GM19025 (cell line): ENCODE data around the gene TDRD6.
"Not testable (repeated sequence)": the region's sequence is repeated elsewhere in the genome, so short reads cannot be mapped to it uniquely, and the experiment has no call there.

Experiments
- ATAC-seq: cut with Tn5 transposase; IDR thresholded peaks from one replicate; pipeline ENCODE4 v1.9.1; 2021; ENCODE audit warnings: mild to moderate bottlenecking, low read depth, moderate library complexity; ENCODE audit not compliant: unreplicated experiment

Gene TDRD6

DNA sequence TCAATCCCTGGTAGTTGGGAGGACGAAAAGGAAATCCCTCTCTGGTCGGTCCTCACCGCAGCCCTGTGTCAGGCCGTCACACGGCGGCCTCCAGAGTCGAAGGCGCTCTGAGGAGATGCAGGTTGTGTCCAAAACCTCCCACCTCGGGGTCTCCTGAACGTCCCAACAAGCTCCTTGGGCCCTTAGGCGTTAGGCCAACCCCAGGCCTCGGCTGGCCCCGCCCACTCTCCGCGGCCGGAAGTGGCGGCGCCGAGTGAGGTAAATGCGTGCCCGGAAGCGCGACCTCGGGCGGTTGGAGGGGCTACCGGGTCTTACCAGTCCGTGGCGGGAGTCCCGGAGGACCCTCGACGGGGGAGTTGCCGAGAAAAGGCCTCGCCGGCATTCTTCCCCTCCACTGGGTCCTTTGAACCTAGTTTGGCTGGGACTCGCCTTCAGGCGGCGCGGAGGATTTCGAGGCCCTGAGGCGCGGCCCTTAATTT is at the start of gene TDRD6:
TSS of gene TDRD6 (plus strand) at position 267 of the 479 bp plus-strand sequence. CDS start 244 bp downstream, outside the sequence.
- ATAC-seq = no peak

DNA sequence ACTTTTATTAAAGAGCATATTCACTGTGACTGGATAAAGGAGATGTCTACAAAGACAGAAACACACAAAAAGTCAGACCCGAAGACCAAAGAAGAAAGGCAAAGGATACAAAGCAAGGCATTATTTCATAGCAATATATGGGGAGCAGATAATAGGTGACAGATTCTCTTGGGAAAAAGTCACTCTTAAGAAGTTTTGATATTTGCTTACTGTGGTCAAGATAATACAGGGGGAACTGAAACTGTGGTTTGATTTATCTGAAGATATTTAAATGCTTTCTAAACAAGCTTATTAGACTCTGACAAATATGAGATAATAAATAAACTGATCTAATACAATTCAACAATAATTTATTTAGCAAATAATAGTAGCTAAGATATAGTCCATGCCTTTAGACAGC is 49.8 kb upstream of the TDRD6 start:
- ATAC-seq = no peak

- no peak for ATAC-seq
Measured at GRCh38 chr6:46638650-46639049, 49.0 kb upstream of the TDRD6 start.

GRCh38 chr6:46642928-46643751 is 44.5 kb upstream of the TDRD6 start:
- no peak for ATAC-seq

DNA sequence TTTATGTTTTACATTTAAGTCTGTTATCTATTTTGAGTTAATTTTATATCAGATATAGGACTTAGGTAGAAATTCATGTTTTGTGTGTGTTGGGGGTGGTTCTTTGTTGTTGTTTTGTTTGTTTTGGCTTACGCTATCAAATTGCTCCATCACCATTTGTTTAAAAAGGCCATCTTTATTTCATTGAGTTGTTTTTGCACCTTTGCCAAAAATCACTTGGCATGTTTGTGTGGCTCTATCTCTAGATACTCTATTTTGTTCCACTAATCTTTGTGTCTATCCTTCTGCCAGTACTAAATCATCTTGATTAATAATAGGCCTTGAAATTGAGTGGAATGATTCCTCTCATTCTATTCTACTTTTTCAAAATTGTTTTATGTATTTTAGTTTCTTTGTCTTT is 42.4 kb upstream of the TDRD6 start:
- ATAC-seq = no peak

GRCh38 chr6:46648108-46648507 is 39.6 kb upstream of the TDRD6 start:
- ATAC-seq = not testable (repeated sequence)

DNA sequence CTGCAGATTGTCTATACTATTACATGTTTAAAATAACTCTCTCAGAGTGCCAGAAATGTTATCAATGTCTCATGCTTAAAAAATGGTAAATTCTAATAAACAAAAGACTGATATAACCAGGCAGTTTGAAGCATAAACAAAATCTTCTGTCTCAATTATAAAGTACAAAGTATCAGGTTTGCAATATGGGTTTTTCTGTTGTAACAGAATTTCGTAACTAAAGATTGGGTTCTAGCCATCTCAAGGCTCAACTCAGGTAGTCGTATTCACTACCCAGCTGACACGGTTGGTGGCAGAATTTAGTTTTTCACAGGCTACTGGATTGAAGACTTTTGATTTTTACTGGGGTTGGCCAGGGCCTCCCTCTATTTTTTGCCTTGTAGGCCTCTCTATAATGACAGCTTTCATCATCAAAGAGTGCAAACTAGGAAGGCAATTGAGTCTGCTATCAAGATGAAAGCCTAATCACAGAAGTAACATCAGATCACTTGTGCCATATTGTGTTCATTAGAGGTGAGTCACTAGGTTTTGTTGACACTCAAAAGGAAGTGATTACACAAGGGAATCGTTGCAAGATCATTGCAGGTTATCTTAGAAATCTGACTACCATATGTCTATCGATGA is 38.7 kb upstream of the TDRD6 start:
- ATAC-seq = no peak

- ATAC-seq = no peak
Measured at GRCh38 chr6:46651006-46651405, 36.7 kb upstream of the TDRD6 start.

- no peak for ATAC-seq
Measured at GRCh38 chr6:46651816-46652215, 35.9 kb upstream of the TDRD6 start.

- ATAC-seq = no peak
Measured at GRCh38 chr6:46652232-46652602, 35.5 kb upstream of the TDRD6 start.

- peak; percentile 100 for ATAC-seq
Measured at GRCh38 chr6:46652603-46653438, 34.9 kb upstream of the TDRD6 start, which contains the start of the genes CYP39A1 and SLC25A27. CYP39A1 (minus strand) TSS chr6:46652818; CDS start chr6:46652582, 236 bp downstream. SLC25A27 (plus strand) TSS chr6:46652975; CDS start chr6:46653193, 218 bp downstream.

DNA sequence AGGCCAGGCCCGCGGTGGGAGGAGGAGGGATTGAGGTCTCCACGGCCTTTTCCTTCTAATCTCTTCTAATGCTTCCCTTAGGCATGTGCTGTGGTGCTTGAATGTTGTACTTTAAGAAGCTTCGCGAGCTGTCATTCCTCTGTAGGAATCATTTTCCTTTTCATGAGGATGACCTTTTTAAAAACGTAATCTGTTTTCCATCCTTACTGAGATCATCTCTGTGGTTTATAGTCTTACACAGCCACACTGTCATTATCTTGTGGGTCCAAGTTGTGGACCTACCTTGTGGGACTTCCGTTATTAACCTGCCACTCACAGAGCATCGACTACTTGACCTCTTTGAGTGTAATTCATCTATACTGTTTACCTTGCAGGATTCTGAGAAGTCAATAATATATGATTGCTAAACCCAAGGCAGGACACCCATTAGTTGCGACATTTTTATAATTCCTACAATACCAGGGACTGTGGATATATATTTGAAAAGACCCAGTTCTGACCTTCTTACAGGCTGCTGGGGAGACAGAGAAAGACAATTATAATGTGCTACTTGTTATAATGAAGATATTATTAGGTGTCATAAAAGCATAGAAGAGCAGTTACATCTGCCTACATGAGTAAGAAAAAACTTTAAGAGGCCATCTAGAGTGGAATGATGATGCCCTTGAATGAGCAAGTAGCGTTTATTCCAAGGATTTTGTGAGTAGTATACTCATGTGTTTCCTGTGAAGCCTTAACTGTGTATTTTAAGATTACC is 34.1 kb upstream of the TDRD6 start:
- ATAC-seq = no peak

DNA sequence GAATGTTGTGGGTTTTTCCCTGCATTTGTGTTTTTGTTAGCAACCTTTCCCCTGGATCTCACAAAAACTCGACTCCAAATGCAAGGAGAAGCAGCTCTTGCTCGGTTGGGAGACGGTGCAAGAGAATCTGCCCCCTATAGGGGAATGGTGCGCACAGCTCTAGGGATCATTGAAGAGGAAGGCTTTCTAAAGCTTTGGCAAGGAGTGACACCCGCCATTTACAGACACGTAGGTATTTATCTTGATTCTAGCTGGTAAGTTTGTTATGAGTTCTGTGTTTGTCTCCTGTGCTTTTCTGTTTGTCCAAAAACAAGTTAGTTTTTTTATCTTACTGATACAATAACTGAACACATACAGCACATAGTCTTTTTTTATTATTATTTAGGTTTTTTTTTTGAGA is 31.9 kb upstream of the TDRD6 start:
- no peak for ATAC-seq

DNA sequence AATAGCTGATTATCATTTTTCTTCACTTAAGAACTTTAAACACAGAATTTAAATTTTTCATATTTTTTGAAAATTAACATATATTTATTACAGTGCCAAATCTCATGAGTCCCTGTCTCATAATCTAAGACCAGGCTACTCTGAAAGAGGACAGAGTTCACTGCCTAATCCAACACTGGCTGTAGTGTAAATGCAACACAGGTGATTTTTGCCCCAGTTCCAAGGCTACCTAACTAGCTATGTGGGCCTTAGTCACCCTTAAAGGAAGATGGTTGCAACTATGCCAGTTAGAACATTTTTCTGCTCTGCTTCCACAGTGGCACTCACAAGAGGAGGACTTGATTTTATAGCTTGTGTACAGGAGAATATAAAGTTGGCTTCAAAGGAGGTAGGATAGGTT is 30.0 kb upstream of the TDRD6 start:
- ATAC-seq = no peak

DNA sequence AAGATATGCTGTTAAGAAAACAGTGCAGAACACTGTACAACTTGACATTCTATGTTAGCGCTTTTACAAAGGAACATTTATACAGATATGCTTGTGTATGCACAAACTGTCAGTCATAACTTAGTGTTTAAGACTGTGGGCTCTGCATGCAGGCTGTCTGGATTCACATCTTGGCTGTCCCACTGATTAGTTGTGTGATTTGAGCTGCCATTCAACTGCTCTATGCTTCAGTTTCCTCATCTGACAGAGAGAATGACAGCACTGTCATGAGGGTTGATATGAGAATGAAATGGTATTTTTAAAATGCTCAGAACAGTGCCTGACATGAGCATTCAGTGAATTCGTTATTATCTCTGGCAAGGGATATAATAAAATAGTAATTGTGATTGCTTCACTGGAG is 26.2 kb upstream of the TDRD6 start:
- ATAC-seq = no peak

DNA sequence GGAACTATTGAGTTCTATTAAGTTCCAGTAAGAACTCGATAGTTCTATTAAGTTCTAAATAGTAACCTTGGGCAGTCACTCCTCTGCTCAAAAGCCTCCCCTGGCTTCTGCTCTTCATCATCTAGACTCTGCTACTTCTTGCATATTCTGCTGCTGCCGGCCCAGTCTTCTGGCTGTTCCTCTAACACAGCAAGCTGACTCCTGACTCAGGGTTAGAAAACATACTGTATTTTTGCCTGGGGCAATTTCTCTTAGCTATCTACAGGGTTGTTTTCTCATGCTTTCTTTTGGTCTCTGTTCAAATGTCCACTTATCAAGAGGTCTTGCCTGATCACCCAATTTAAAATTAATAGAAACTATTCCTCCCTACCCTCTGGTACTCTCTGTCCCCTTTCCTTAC is 20.3 kb upstream of the TDRD6 start:
- ATAC-seq = no peak

DNA sequence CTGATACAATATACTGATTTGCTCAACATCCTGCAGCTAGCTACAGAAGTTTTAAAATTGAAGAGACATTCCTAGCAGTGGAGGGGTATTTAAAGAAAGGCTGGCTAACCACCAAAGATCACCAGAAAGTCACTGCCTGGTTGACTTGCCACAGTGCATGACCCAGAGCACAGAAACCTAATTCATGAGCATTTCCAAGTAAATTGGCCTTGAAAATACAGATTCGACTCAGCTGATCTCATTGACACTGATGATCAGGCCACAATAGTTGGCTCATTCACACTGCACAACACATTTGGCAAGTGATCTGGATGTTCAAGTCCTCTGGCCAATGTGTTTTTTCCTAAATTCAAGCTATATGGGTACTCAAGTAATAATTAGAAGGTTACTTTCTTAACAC is 13.3 kb upstream of the TDRD6 start:
- no peak for ATAC-seq

GRCh38 chr6:46676604-46677313 is 10.9 kb upstream of the TDRD6 start:
- ATAC-seq = no peak

- no peak for ATAC-seq
Measured at GRCh38 chr6:46677314-46677654, 10.4 kb upstream of the TDRD6 start.

DNA sequence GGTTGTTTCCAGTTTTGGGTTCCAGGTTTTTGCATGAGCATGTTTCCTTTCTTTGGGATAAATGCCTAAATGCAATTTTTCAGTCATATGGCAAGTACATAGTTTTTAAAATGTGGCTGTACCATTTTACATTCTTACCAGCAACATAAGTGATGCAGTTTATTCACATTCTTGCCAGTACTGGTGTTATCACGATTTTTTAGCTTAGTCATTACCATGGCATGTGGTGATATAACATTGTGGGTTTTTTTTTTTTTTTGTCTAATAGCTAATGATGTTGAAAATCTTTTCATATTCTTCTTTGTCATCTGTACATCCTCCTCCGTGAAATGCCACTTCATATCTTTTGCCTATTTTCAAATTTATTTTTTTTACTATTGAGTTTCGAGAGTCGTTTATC is 2.9 kb upstream of the TDRD6 start:
- no peak for ATAC-seq
